Endodermal cell (in vitro differentiated cells): Measurements from ENCODE around the gene RAB3B. TPM values are rescaled to one million over a fixed set of nuclear protein-coding genes. Genes with fewer than 3 reads are reported as not detected.

Experiments
- DNase-seq: peaks from one replicate; pipeline ENCODE4 v3.0.0-alpha.2; 2017
- H3K27ac ChIP-seq: 2 replicates; pipeline ENCODE4 v1.5.1; 2013; ENCODE audit warnings: mild to moderate bottlenecking, low read depth, low read length, moderate library complexity
- H3K27me3 ChIP-seq: 2 replicates; pipeline ENCODE4 v1.6.1; 2013; ENCODE audit warnings: mild to moderate bottlenecking, low read length, moderate library complexity; ENCODE audit not compliant: insufficient read depth, control insufficient read depth, poor library complexity, severe bottlenecking
- H3K36me3 ChIP-seq: 2 replicates; pipeline ENCODE4 v1.7.0; 2013; ENCODE audit warnings: mild to moderate bottlenecking, low read length, moderate library complexity; ENCODE audit not compliant: control insufficient read depth, insufficient read depth
- H3K4me1 ChIP-seq: one replicate; pipeline ENCODE4 v1.7.0; 2013; ENCODE audit warnings: low read length; ENCODE audit not compliant: control insufficient read depth, insufficient read depth
- H3K4me3 ChIP-seq: 2 replicates; pipeline ENCODE4 v1.5.1; 2013; ENCODE audit warnings: mild to moderate bottlenecking, low read length, moderate library complexity
- H3K9ac ChIP-seq: 2 replicates; pipeline ENCODE4 v1.6.1; 2013; ENCODE audit warnings: mild to moderate bottlenecking, low read length, moderate library complexity; ENCODE audit not compliant: poor library complexity, severe bottlenecking; ENCODE audit errors: extremely low read depth
- H3K9me3 ChIP-seq: 2 replicates; pipeline ENCODE4 v1.6.1; 2013; ENCODE audit warnings: mild to moderate bottlenecking, low read length, moderate library complexity; ENCODE audit not compliant: control insufficient read depth
- H3K27ac Mint-ChIP-seq: 2 replicates; pipeline ENCODE4 v1.8.0; 2020; ENCODE audit warnings: mixed read lengths
- H3K27me3 Mint-ChIP-seq: 2 replicates; pipeline ENCODE4 v1.8.0; 2021; ENCODE audit warnings: mild to moderate bottlenecking, mixed read lengths; ENCODE audit not compliant: insufficient read depth
- H3K36me3 Mint-ChIP-seq: 2 replicates; pipeline ENCODE4 v1.8.0; 2020; ENCODE audit warnings: low read depth, mixed read lengths
- H3K4me1 Mint-ChIP-seq: 2 replicates; pipeline ENCODE4 v1.8.0; 2020; ENCODE audit warnings: mixed read lengths
- H3K4me3 Mint-ChIP-seq: 2 replicates; pipeline ENCODE4 v1.8.0; 2020; ENCODE audit warnings: mild to moderate bottlenecking, moderate library complexity, mixed read lengths
- H3K9me3 Mint-ChIP-seq: 2 replicates; pipeline ENCODE4 v1.8.0; 2020; ENCODE audit warnings: mild to moderate bottlenecking, mixed read lengths
- WGBS, 2 experiments: methylation state at CpG; one replicate each; pipeline versions ENCODE4 v1.1.5 to v1.1.7; 2013; ENCODE audit warnings: missing lambda C conversion rate in 2 of 2, mixed read lengths in 1 of 2; ENCODE audit not compliant: insufficient coverage in 1 of 2, insufficient read length in 1 of 2; 5-methylcytosine and 5-hydroxymethylcytosine counted together
- total RNA-seq, 2 donors: library from RNA; stranded (reverse); fragmentation: NEBNext Ultra II Directional in 1 of 2; extraction: Animal tissue kit (Norgen Biotek cat#: 25700) in 1 of 2; gene quantifications; 2 replicates in 1 of 2; 3 replicates in 1 of 2; pipeline ENCODE4 v1.2.1, GENCODE V29; 2021
- TF ChIP-seq, protein P1 (sequence below): fragments of 200-600 bp; sonication (generic); conservative IDR thresholded peaks from 2 replicates; pipeline ENCODE4 v1.5.0; 2021; ENCODE audit warnings: antibody characterized with exemption, mild to moderate bottlenecking

The RAB3B gene
- total RNA-seq, 2 donors from 2014 or later: 58.1 to 66.0 TPM

DNA sequence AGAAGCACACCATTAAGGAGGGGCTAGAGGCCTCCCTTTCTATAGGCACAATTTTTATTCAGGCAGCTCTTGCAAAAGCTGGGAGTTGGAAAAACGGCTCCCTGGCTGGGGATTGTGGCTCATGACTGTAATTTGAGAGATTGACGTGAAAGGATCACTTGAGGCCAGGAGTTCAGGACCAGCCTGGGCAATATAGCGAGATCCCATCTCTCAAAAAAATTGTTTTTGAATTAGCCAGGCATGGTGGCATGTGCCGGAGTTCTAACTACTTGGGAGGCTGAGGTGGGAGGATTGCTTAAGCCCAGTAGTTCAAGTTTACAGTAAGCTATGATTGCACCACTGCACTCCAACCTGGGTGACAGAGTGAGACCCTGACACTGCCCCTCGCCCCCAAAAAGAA is 88.0 kb downstream of the RAB3B start:
- Mint-ChIP-seq H3K9me3 (peaks cover 12% of the 10 kb centered on the region), H3K27ac (no peak overlapping the region), H3K4me3 (no peak overlapping the region), H3K27me3 (no peaks in the 10 kb centered on the region), H3K4me1 (no peaks in the 10 kb centered on the region), H3K36me3 (peaks cover 6% of the 10 kb centered on the region)
- H3K27me3 ChIP-seq: no peaks in the 10 kb centered on the region
- no peak for DNase-seq
- no peak overlapping the region for H3K9ac ChIP-seq
- no peaks in the 10 kb centered on the region for H3K9me3 ChIP-seq
- WGBS, 2 experiments: 91 to 92% methylated on average over 4 to 5 of the region's 5 CpGs
- H3K36me3 ChIP-seq: no peaks in the 10 kb centered on the region
- no peak overlapping the region for H3K27ac ChIP-seq
- TF ChIP-seq, protein P1, sequence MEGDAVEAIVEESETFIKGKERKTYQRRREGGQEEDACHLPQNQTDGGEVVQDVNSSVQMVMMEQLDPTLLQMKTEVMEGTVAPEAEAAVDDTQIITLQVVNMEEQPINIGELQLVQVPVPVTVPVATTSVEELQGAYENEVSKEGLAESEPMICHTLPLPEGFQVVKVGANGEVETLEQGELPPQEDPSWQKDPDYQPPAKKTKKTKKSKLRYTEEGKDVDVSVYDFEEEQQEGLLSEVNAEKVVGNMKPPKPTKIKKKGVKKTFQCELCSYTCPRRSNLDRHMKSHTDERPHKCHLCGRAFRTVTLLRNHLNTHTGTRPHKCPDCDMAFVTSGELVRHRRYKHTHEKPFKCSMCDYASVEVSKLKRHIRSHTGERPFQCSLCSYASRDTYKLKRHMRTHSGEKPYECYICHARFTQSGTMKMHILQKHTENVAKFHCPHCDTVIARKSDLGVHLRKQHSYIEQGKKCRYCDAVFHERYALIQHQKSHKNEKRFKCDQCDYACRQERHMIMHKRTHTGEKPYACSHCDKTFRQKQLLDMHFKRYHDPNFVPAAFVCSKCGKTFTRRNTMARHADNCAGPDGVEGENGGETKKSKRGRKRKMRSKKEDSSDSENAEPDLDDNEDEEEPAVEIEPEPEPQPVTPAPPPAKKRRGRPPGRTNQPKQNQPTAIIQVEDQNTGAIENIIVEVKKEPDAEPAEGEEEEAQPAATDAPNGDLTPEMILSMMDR: no peak
- H3K4me3 ChIP-seq: no peak overlapping the region
- no peaks in the 10 kb centered on the region for H3K4me1 ChIP-seq

- no peaks in the 10 kb centered on the region for H3K9me3 ChIP-seq
- Mint-ChIP-seq H3K36me3 (no peaks in the 10 kb centered on the region), H3K27ac (no peak overlapping the region), H3K9me3 (peaks cover under 1% of the 10 kb centered on the region), H3K4me1 (peaks cover 3% of the 10 kb centered on the region), H3K27me3 (no peaks in the 10 kb centered on the region), H3K4me3 (no peak overlapping the region)
- H3K27ac ChIP-seq: no peak overlapping the region
- DNase-seq: no peak
- no peaks in the 10 kb centered on the region for H3K4me1 ChIP-seq
- TF ChIP-seq, protein P1: no peak
- WGBS, 2 experiments: 90% methylated on average over 3 of the region's 4 CpGs; no CpG with 5 or more reads in 1 of the 2 experiments
- no peaks in the 10 kb centered on the region for H3K36me3 ChIP-seq
- no peak overlapping the region for H3K9ac ChIP-seq
- H3K27me3 ChIP-seq: no peaks in the 10 kb centered on the region
- no peak overlapping the region for H3K4me3 ChIP-seq
Measured at GRCh38 chr1:51901151-51901550, 89.3 kb downstream of the RAB3B start.

GRCh38 chr1:51899022-51899421 is 91.5 kb downstream of the RAB3B start:
- Histone ChIP-seq H3K9me3 (no peaks in the 10 kb centered on the region), H3K4me1 (no peaks in the 10 kb centered on the region), H3K9ac (no peak overlapping the region), H3K27ac (no peak overlapping the region), H3K27me3 (no peaks in the 10 kb centered on the region), H3K4me3 (no peak overlapping the region), H3K36me3 (no peaks in the 10 kb centered on the region)
- WGBS, 2 experiments: 91 to 95% methylated on average over 7 to 10 of the region's 10 CpGs
- Mint-ChIP-seq H3K27me3 (peaks cover 5% of the 10 kb centered on the region), H3K9me3 (peaks cover 18% of the 10 kb centered on the region), H3K4me3 (no peak overlapping the region), H3K27ac (no peak overlapping the region), H3K4me1 (peaks cover 3% of the 10 kb centered on the region), H3K36me3 (no peaks in the 10 kb centered on the region)
- TF ChIP-seq, protein P1: no peak
- DNase-seq: no peak
